Muscle of back (tissue), 11 donors: Measurements from ENCODE around the gene MICALL2. TPM values are rescaled to one million over a fixed set of nuclear protein-coding genes. Genes with fewer than 3 reads are reported as not detected.

ENCODE experiments used
- DNase-seq, 3 donors: peaks; one replicate each; pipeline versions ENCODE4 v3.0.0 to v3.0.0-alpha.2; 2013
- polyA plus RNA-seq, 10 donors: library from polyadenylated mRNA; unstranded; fragments of 120-200 nt; gene quantifications; one replicate each; pipeline ENCODE4 v1.2.1, GENCODE V29; 2013; ENCODE audit not compliant: insufficient read length in 10 of 10

Gene MICALL2
- polyA plus RNA-seq, 10 donors, result 4.0 to 10.2 (median 6.0) TPM

- DNase-seq, result no peak
Observed at GRCh38 chr7:1468643-1469298, 9.5 kb upstream of the MICALL2 start.

DNA sequence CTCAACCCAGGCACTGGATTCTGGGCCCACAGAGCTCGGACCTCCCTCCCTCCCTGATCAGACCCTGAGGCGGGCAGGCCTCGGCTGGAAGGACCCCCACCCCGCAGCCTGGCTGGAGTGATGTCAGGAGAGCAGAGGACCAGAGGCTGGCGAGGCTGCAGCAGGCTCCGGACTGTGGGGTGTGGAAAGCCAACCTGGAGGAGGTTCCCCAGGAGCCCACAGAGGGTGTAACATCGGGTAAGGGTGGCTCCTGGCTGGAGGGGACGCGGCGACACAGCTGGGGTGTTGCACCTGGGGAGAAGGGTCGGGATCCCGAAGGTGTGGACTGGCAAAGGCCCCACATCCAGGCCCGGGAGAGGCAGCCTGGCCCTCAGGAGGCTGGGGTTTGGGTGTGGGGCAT lies 8.9 kb upstream of the MICALL2 start:
- DNase-seq, result no peak

- DNase-seq, result peak; percentile 39 to 79 (median 72)
Observed at GRCh38 chr7:1466524-1467271, 7.4 kb upstream of the MICALL2 start.

DNA sequence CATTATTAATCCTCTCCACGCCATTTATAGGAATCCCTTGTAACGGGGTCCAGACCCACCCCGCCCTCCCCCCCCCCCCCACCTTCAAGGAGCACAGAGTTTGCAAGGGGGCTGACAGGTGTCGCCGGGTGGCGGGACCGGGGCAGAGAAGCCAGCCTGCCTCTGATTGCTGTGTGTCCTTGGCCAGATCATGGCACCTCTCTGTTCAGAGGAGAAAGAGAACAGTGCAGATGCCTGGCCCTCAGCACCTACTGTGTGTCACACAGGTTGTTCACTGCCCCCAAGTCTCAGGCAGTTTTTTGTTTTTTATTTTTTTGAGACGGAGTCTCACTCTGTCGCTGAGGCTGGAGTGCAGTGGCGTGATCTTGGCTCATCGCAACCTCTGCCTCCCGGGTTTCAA lies 5.4 kb upstream of the MICALL2 start:
- DNase-seq, result no peak

GRCh38 chr7:1463676-1464223 lies 4.5 kb upstream of the MICALL2 start:
- DNase-seq, result no peak

DNA sequence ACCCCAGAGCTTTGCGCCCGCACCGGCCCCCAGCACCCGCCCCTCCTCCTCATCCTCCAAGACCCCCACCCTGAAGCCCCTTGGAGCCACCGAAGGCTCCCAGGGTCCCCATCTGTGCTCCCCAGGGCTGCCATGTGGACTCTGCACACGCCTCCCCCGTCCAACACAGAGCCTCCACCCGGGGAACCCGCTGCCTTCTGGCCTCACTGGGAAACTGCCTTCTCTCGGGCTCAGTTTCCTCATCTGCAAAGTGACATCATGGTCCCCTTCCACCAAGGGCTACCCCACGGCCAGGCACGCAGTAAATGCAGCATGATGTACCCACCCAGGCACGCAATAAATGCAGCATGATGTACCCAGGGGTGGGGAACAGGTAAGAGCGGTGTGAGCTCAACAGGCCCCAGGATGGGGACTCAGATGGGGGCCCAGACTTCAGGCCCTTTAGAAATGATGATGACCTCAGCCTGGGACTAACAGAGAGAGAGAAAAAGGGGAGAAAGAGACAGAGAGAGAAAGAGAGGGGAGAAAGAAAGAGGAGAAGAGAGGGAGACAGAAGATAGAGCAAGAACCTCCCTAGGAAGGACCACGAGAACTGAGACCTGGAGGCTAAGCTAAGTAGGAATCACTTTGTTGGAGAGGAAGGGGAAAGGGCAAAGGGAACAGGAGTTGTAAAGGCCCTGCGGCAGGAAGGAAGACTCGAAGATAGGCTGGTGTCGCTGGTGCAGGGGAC lies 2.5 kb upstream of the MICALL2 start:
- DNase-seq, result no peak

DNA sequence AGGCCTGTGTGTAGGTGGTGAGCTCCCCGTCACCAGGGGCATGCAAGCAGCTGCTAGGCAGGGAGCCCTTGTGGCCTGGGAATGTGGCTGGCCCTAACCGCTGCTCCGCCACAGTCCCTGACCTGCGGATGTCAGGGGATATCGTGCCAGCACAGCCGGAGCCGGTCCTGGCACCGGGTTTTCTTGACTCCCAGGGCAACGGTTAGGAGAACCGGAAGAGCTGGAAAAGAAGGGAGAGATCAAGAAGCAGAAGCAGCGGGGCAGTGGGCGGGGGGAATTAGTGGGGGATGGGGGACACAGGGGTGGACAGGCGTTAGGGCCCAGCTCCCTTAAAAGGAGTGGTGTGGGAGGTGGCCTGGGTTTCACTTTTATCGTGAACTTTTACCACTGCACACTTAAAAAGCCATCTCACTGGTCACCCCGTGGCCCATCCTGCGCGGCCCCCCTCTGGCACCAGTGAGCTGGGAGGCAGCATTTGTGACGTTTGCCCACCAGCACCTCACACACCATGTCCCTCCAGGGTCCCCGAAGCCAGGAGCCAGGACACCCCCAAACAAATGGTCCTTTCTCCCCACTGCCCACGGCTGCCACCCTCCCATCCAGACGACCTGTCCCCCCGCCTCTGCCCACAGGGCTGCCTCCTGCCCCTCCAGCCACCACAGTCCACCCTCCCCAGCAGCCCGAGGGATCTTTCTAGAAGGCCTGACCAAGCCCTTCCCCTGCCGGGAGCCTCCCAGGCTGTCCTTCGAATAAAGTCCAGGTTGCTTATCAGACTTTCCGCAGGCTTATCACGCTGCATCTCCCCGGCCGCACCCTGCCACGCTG lies 1.8 kb upstream of the MICALL2 start:
- DNase-seq, result peak in 1 of 3 donors; percentile 61

DNA sequence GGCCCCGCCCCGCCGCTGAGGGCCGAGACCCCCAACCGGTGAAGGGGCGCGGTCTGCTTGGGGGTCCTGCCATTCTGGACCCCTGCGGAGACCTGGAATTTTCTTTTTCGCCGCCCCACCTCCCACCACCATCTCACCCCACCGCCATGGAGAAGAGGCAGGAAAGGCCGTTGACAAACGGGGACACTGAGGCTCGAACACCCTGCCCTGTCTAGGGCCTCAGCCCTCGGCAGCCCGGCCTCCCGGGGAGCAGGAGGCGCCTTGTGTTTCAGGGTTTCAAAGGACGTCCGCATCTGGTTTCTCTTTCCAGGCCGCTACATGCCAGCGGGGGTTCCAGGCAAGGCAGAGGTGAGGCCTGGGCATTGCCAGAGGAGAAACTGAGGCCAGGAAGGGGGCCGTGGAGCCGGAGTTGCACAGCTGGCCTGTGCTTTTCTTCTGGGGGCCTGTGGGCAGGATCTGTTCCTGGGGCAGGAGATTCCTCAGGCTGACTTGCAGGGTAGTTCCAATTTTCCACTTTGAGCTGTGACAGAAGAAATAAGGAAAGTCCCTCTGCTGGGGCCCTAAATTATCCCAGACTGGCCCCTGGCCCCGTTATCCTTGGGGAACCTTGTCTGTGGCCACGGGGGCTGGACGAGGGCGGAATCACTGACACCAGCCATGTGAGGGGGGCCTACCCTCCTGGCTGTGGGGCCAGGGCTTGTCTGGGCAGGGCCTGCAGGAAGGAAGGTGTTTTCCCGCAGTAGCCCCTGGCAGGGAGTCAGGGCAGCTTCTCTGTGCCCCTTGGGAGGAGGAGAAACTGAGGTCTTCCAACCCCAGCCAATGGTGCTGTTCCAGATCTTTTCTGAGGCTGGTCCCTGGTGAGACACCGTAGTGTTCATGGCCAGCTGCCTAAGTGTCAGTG lies 900 bp upstream of the MICALL2 start:
- peak in 2 of 3 donors; percentile 44 to 76 for DNase-seq

DNA sequence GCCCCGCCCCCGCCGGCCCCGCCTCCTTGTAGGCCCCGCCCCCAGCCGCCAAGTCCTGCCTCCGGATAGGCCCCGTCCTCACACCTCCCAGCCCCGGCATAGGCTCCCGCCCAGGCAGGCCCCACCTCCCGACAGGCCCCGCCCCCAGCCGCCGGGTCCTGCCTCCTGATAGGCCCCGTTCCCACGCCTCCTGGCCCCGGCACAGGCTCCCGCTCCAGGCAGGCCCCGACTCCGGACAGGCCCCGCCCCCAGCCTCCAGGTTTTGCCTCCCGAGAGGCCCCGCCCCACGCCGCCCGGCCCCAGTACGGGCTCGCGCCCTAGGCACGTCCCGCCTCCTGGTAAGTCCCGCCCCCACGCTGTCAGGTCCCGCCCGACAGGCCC lies 232 bp upstream of the MICALL2 start:
- DNase-seq, result peak; percentile 96 to 98 (median 98)

- peak in 1 of 3 donors; percentile 36 for DNase-seq
Observed at GRCh38 chr7:1457949-1458682, 1.2 kb downstream of the MICALL2 start.

GRCh38 chr7:1457059-1457948 lies 2.0 kb downstream of the MICALL2 start:
- no peak for DNase-seq

DNA sequence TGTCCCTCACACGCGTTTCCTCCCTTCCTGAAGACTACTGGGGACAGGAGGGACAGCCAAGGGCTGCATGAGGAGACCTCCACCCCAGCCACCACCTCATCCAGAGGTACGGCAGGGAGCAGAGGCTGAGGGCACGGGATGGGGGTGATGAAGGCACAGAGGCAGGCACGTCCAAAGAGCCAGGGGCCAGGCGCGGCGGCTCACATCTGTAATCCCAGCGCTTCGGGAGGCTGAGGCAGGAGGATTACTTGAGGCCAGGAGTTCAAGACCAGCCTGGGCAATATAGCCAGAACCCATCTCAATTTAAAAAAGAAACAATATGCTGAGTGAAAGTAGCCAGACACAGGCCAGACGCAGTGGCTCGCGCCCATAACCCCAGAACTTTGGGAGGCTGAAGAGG lies 3.3 kb downstream of the MICALL2 start:
- no peak for DNase-seq

GRCh38 chr7:1455241-1455939 lies 3.9 kb downstream of the MICALL2 start:
- DNase-seq, result no peak

GRCh38 chr7:1454542-1454941 lies 4.7 kb downstream of the MICALL2 start:
- no peak for DNase-seq

- DNase-seq, result no peak
Observed at GRCh38 chr7:1452205-1452604, 7.1 kb downstream of the MICALL2 start.

DNA sequence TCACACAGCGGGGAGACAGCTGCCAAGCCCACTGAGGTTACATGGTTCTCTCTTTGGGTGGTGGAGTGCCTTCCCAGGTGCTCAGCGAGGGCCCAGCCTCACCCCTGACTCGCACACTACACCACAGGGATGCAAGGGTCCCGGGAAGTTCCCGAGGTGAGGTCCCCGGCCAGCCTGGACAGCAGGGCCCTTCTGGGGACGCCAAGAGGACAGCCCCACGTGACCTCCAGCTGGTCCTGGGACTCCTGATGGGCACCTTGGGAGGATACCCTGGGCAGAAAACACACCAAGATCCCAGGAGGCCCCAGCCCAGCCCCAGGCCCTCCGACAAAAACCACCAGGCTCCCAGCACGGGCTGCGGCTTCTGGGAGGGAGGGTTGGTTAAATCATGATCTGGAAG lies 8.3 kb downstream of the MICALL2 start:
- no peak for DNase-seq

- DNase-seq, result no peak
Observed at GRCh38 chr7:1450431-1450830, 8.8 kb downstream of the MICALL2 start.

DNA sequence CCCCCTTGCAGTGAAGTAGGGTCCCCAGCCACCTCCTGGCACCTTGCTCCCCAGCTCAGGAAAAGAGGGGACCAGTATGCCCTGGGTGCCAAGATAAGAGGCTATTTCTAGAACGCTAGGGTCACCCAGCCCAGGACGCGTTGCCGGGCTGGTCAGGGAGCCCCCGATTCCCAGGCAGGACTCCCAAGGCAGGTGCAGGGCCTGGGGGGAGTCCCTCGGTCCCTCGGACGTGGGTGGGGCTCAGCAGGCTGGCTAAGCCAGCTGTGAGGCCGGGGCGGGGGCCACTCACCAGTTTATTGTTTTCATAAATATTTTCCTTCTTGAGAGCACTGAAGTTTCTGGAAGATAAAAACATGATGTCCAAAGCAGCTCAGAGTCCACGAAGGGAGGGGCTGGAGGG lies 9.3 kb downstream of the MICALL2 start:
- DNase-seq, result no peak
